SU-DHL-6 (cell line): ENCODE data around the gene BTG4.

ENCODE experiments used
- EZH2phosphoT487 ChIP-seq: fragments of 200-600 bp; sonication (generic), shearing (Covaris generic); conservative IDR thresholded peaks from 2 replicates; pipeline ENCODE4 v1.6.1; 2018; ENCODE audit warnings: mild to moderate bottlenecking, antibody characterized with exemption, low read length, moderate library complexity, mixed read lengths
- TF ChIP-seq, protein P1 (sequence below): fragments of 200-600 bp; sonication (generic); IDR thresholded peaks from one replicate; pipeline ENCODE4 v1.5.1; 2017; ENCODE audit warnings: antibody characterized with exemption, mild to moderate bottlenecking, low read length, moderate library complexity; ENCODE audit not compliant: insufficient read depth, poor library complexity, severe bottlenecking

DNA sequence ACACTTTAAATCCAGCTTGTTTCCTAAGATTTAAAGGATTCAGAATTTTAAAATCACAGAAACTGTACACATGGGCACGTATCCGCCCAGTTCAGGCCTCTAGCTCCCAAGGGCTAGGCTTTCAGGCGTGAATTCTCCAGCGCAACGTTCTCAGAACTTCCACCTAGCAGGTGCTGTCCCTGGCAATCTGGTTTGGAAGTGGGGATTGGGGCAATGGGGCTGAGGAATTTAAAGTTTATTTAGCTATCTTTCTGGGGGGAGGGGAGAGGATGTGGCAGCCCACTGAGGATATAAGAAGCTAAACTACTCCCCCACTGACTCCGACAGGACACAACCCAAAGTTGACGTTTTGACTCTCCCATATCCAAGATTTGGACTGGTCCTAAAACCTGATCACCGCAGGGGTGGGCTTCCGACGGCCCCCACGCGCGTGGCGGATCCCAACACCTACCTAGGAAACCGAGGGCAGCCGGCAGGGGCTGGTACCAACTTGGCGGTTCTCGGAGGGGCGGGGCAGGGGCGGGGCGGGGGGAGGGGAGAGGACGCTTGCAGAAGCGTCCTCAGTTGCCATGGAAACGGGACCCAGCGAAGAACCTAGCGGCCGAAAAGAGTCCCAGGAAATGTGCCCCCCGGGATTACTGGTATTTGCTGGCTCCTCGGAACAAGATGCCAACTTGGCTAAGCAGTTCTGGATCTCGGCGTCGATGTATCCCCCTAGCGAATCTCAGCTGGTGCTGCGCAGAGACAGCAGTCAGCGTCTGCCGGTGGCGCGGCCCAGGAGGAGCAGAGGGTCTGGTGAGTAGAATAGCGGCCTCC is 2.2 kb upstream of the BTG4 start, which contains the start of gene HOATZ:
- TF ChIP-seq, protein P1, sequence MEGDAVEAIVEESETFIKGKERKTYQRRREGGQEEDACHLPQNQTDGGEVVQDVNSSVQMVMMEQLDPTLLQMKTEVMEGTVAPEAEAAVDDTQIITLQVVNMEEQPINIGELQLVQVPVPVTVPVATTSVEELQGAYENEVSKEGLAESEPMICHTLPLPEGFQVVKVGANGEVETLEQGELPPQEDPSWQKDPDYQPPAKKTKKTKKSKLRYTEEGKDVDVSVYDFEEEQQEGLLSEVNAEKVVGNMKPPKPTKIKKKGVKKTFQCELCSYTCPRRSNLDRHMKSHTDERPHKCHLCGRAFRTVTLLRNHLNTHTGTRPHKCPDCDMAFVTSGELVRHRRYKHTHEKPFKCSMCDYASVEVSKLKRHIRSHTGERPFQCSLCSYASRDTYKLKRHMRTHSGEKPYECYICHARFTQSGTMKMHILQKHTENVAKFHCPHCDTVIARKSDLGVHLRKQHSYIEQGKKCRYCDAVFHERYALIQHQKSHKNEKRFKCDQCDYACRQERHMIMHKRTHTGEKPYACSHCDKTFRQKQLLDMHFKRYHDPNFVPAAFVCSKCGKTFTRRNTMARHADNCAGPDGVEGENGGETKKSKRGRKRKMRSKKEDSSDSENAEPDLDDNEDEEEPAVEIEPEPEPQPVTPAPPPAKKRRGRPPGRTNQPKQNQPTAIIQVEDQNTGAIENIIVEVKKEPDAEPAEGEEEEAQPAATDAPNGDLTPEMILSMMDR = no peak
- TF ChIP-seq EZH2phosphoT487 = no peak
